GM19328 (cell line): Measurements from ENCODE around the gene SHISA9.
"Not testable (repeated sequence)": the region's sequence is repeated elsewhere in the genome, so short reads cannot be mapped to it uniquely, and the experiment has no call there.

ENCODE experiments used
- ATAC-seq: cut with Tn5 transposase; IDR thresholded peaks from one replicate; pipeline ENCODE4 v1.9.1; 2021; ENCODE audit warnings: mild to moderate bottlenecking, moderate library complexity; ENCODE audit not compliant: unreplicated experiment

Gene SHISA9

GRCh38 chr16:12899529-12900143, 1.8 kb upstream of the SHISA9 start:
- no peak for ATAC-seq

GRCh38 chr16:12900156-12900555, 1.2 kb upstream of the SHISA9 start:
- no peak for ATAC-seq

GRCh38 chr16:12900599-12901203, 697 bp upstream of the SHISA9 start:
- no peak for ATAC-seq

GRCh38 chr16:12901204-12901596, 198 bp upstream of the SHISA9 start:
- no peak for ATAC-seq

GRCh38 chr16:12902511-12903372, 1.3 kb downstream of the SHISA9 start:
- no peak for ATAC-seq

GRCh38 chr16:12903407-12904328, 2.3 kb downstream of the SHISA9 start:
- no peak for ATAC-seq

GRCh38 chr16:12904329-12904671, 2.9 kb downstream of the SHISA9 start:
- ATAC-seq = no peak

GRCh38 chr16:12906271-12906670, 4.9 kb downstream of the SHISA9 start:
- no peak for ATAC-seq

GRCh38 chr16:12906765-12907516, 5.5 kb downstream of the SHISA9 start:
- ATAC-seq = no peak

- no peak for ATAC-seq
Measured at GRCh38 chr16:12907670-12908233, 6.4 kb downstream of the SHISA9 start.

- no peak for ATAC-seq
Measured at GRCh38 chr16:12917246-12917645, 15.8 kb downstream of the SHISA9 start.

- no peak for ATAC-seq
Measured at GRCh38 chr16:12917653-12918052, 16.3 kb downstream of the SHISA9 start.

- no peak for ATAC-seq
Measured at GRCh38 chr16:12920739-12921138, 19.3 kb downstream of the SHISA9 start.

- not testable (repeated sequence) for ATAC-seq
Measured at GRCh38 chr16:12923640-12924039, 22.2 kb downstream of the SHISA9 start.

GRCh38 chr16:12925026-12925800, 23.8 kb downstream of the SHISA9 start:
- ATAC-seq = no peak

GRCh38 chr16:12927591-12927990, 26.2 kb downstream of the SHISA9 start:
- no peak for ATAC-seq

- ATAC-seq = no peak
Measured at GRCh38 chr16:12930881-12931280, 29.5 kb downstream of the SHISA9 start.

GRCh38 chr16:12936391-12936790, 35.0 kb downstream of the SHISA9 start:
- ATAC-seq = no peak

GRCh38 chr16:12941896-12942295, 40.5 kb downstream of the SHISA9 start:
- ATAC-seq = no peak
